HG03064 (cell line): ENCODE data around the gene PRR29.
"Not testable (repeated sequence)": the region's sequence is repeated elsewhere in the genome, so short reads cannot be mapped to it uniquely, and the experiment has no call there.

Experiments used
- ATAC-seq: cut with Tn5 transposase; IDR thresholded peaks from one replicate; pipeline ENCODE4 v1.9.1; 2021; ENCODE audit warnings: low read depth; ENCODE audit not compliant: unreplicated experiment

The PRR29 gene

DNA sequence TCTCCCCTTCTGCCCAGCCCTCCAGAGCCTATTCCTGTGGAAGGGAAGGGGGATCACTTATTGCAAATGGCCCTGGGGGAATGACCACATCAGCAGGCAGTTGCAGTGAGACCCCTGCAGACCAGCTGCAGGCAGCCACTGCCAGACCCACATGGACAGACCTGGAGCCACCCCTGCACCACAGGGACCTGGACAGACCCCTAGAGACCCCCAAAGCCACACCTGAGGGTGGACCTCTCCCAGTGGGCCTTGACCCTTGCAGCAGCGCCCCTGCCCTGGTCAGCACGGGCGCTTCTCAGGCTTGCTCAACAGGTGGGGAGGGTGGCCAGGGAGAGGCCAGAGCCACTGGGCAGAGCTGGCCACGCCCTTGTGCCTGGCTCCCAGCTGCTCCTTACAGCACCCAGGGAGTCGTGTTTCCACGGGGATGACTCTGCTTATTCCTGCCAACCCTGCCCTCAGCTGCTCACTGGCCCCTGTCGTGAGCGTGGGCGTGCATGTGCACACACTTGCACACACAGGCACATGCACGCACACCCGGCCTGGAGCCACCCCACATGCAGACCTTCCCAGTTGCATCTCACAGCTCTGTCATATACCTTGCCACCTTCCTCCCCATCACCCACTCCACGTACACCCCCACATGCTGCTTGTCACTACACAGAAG lies 24.1 kb upstream of the PRR29 start:
- ATAC-seq: no peak

- no peak for ATAC-seq
Observed at GRCh38 chr17:63974594-63975192, 23.5 kb upstream of the PRR29 start.

GRCh38 chr17:63975541-63976092 lies 22.5 kb upstream of the PRR29 start:
- no peak for ATAC-seq

- ATAC-seq: no peak
Observed at GRCh38 chr17:63976702-63977101, 21.4 kb upstream of the PRR29 start.

GRCh38 chr17:63978272-63979200 lies 19.6 kb upstream of the PRR29 start:
- no peak for ATAC-seq

GRCh38 chr17:63982641-63983040 lies 15.5 kb upstream of the PRR29 start:
- ATAC-seq: not testable (repeated sequence)

- no peak for ATAC-seq
Observed at GRCh38 chr17:63983320-63983719, 14.8 kb upstream of the PRR29 start.

- no peak for ATAC-seq
Observed at GRCh38 chr17:63984236-63984635, 13.9 kb upstream of the PRR29 start.

GRCh38 chr17:63984651-63985386 lies 13.3 kb upstream of the PRR29 start:
- no peak for ATAC-seq

GRCh38 chr17:63985387-63986140 lies 12.6 kb upstream of the PRR29 start:
- ATAC-seq: no peak

- ATAC-seq: no peak
Observed at GRCh38 chr17:63986821-63987220, 11.3 kb upstream of the PRR29 start.

DNA sequence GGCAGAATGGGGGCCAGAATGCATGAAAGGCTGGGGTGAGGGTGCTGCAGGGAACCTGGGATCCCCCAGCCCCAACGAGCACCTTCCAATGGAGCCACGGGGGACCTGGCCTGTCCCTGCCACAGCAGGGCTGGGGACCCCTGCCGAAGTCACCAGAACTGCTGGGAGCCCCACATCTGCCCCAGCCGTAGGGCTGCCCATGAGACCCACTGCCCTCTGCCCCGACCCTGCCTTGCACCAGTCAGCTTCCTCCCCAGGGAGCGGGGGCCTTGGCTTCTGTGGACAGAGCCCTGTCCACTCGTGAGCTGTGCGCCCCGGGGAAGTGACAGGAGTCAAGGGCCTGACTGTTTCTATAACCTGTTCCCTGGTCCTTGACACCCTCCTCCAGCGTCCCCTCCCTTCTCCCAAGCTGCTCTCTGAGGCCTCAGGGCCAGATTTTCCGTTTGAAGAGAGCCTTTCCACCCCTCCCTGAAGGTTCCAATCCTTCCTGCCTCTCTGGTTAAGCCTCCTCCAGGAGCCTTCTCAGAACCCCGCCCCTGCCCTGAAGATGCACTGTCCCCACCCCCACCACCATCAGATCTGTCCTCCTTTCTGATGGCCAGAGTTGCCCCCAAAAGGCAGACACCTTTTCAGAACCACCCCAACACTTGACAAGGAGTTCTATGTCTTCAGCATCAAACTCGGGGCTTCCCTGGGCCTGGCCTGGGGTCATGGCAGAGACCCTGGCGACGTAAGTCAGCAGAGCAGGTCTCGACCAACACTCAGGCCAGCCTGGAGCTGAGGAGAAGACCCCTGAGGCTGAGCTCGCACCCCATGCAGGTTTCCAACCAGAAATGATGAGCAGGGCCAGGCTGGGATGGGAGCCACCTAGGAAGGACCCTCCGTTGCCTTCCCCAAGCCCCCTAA lies 10.7 kb upstream of the PRR29 start:
- no peak for ATAC-seq

DNA sequence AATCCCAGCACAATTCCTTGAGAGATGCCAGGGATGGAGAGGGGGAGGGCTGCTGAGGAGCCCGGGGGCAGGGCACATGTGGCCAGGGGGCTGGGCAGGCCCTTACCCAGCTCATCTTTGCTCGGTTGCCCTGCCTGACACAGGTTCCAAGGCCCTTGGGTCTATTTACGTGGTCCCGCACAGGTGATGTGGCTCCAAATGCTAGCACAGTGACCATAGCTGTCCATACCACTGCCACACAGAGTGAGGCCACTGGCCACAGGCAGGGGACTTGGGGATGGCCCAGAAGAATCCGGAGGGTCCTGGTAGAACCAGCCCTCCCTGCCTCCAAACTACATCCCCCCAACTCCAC lies 10.0 kb upstream of the PRR29 start:
- ATAC-seq: no peak

DNA sequence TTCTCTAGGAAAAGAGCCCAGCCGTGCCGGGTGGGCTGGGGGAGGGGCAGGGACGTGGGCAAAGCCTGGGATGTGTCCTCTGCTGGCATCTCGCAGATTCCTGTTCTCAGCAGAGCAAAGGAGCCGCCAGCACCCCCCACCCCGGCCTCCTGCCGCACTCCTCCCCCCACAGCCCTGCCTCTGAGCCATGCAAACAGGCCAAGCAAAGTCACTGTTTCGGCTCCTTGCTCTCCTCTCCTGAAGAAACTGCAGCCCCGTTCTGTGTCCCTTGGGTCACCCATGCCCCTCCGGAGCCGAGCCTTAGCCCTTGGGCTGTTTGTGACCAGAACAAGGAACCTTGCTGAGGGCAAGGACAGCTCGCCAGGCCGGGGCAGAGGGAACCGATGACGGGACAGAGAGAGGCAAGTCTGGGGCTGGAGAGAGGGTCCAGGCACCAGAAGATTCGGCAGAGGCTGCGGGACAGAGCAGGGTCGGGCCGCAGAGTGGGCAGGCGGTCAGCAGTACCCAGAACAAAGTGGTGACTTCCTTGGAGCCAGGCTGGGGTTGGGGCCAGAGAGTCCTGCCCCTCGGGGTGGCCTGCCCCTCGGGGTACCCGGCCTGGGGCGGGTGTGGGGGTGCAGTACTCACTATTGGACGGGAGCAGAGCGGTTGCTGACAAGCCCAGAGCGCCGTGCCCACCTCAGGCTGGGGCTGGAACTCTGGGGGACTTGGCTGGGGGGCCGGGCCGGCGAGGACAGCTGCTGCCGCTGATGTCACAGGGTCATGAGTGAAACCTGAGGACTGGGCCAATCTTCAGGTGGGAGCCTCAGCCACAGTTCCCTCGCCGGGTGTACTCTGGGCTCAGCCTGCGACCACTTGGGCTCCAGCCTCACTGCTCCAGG lies 9.2 kb upstream of the PRR29 start:
- ATAC-seq: no peak

DNA sequence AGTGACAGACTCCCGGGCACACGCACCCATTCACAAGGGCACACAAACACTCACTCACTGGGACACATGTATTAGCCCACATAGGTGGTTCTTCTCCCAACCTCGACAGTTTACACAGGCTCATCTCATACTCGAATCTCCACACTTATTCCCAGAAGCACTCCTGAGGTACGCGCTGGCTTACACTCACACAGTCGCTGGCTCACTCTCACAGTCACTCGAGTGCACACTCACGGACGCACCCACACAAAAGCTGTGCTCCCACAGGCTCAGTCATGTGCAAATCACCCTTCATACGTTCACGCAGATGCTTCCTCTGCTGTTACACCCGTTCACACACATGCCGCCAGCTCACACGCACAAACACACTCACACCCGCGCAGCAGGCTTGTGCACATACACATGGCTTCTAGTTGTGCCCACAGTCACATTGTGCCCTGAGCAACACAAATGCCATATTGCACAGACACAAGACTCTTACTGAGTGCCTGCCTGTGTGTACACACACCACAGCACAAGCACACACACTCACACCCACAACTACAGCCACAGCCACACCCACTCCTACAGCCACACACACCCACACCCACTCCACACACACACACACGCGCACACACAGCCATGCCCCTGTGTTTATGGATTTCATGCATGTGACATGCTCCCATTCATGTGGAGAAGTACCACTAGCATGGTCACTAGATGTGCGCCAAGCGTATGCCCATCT lies 8.4 kb upstream of the PRR29 start:
- no peak for ATAC-seq

- no peak for ATAC-seq
Observed at GRCh38 chr17:63991611-63992010, 6.5 kb upstream of the PRR29 start.

DNA sequence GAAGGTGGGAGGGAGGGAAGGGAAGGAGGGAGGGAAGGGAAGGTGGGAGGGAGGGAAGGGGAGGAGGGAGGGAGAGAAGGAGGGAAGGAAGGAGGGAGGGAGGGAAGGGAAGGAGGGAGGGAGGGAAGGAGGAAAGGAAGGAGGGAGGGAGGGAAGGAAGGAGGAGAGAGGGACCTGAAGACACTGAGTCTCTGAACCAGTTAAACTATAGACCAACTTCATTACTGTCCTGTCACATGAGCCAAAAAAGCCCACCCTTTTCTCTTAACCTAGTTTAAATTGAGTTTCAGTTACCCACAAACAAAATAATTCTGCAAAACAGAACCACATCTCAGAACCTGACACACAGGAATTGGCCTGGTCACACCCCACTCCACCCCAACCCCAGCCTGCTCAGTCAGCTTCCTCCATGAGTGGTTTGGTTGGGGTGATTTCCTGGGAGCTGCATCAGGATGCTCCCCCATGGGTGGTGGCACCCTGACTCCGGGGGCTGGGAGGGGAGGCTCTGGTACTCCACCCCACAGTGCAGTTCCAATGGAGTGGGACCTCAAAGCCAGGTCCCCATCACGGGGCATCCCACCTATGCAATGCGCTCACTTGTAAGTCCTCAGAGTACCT lies 4.7 kb upstream of the PRR29 start:
- no peak for ATAC-seq
